ENCODE measurements around the gene SMC1B. TPM values are rescaled to one million over a fixed set of nuclear protein-coding genes. Genes with fewer than 3 reads are reported as not detected.

SMC1B gene
- total and polyA plus RNA-seq, 2 of the 8 experiments (the other 6 are each of a cell fraction or from before 2014, with no cell fraction given) = 0.02 TPM; not detected in 1

DNA sequence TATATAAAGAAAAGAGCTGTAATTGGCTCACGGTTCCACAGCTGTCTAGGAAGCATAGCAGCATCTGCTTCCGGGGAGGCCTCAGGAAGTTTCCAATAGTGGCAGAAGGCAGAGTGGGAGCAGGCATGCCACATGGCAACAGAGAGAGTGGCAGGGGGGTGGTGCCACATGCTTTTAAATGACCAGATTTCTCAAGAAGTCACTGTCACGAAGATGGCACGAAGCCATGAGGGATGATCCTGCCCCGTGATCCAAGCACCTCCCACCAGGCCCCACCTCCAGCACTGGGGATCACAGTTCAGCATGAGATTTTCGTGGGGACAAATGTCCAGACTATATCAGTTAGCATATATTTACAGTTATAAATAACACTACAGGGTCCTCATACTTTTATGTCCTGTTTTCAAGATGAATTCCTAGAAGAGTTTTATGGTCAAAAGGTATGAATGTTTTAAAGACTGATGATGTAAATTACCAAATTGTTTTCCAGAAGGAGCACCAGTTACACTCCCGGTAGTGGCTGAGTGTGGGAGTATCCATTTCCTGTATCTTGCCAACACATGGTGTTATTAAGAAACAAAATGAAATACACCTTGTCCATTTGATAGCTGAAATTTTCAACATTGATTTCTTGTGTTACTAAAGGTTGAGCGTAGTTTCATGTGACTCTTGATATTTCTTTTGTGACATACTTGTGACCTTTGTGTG lies 84.4 kb downstream of the SMC1B start:
- no peak for TF ChIP-seq RBBP5 (IDR thresholded peaks at IDR 0.05; ENCODE audit: borderline replicate concordance, low read depth, low read length)
- no peak for TF ChIP-seq SP4 (IDR thresholded peaks at IDR 0.05; ENCODE audit: low read length)
- TF ChIP-seq BRCA1 (IDR thresholded peaks at IDR 0.05; ENCODE audit: low read depth, low read length) = no peak
- no peak for TF ChIP-seq CBX8 (IDR thresholded peaks at IDR 0.05; ENCODE audit: borderline replicate concordance, low read depth, low read length)
- TF ChIP-seq, protein P1, sequence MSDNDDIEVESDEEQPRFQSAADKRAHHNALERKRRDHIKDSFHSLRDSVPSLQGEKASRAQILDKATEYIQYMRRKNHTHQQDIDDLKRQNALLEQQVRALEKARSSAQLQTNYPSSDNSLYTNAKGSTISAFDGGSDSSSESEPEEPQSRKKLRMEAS (IDR thresholded peaks at IDR 0.05) = no peak
- TF ChIP-seq CEBPB (IDR thresholded peaks at IDR 0.05; ENCODE audit: low read depth, low read length) = no peak
- no peak for TF ChIP-seq SUZ12 (IDR thresholded peaks at IDR 0.05; ENCODE audit: low read length)
- TF ChIP-seq BCL11A (IDR thresholded peaks at IDR 0.05; ENCODE audit: low read depth in 2 of 2, low read length in 2 of 2) = no peak
- no peak for TF ChIP-seq FOSL1 (IDR thresholded peaks at IDR 0.05; ENCODE audit: insufficient read depth, low read depth, low read length)
- no peaks in the 10 kb centered on the region for H3K9me3 ChIP-seq (ENCODE audit: insufficient read depth in 2 of 2, low read depth in 1 of 2, low read length in 1 of 2)
- no peaks in the 10 kb centered on the region for H3K4me1 ChIP-seq (replicated peaks in 1 of 4; ENCODE audit: control insufficient read depth in 3 of 4, insufficient read depth in 4 of 4, low read length in 3 of 4)
- H2BK12ac ChIP-seq (ENCODE audit: low read depth, low read length) = no peak overlapping the region
- no peak overlapping the region for H3K9ac ChIP-seq (replicated peaks in 1 of 4; ENCODE audit: extremely low read depth in 1 of 4, low read depth in 3 of 4, low read length in 3 of 4)
- no peak overlapping the region for H3K4ac ChIP-seq (replicated peaks; ENCODE audit: insufficient read length, low read depth, low read length)
- H3K4me3 ChIP-seq (ENCODE audit: extremely low read depth in 1 of 4, insufficient read depth in 2 of 4, low read depth in 3 of 4, low read length in 4 of 4) = no peak overlapping the region
- no peaks in the 10 kb centered on the region for H3K79me2 ChIP-seq (ENCODE audit: control insufficient read depth in 1 of 2, insufficient read depth in 2 of 2, low read length in 2 of 2)
- H3K27ac ChIP-seq (ENCODE audit: low read depth, low read length) = no peak overlapping the region
- no peak overlapping the region for H2BK20ac ChIP-seq (ENCODE audit: low read length)
- H4K8ac ChIP-seq (ENCODE audit: extremely low read depth, insufficient read depth, low read length) = no peak overlapping the region
- no peak overlapping the region for H2BK120ac ChIP-seq (replicated peaks; ENCODE audit: low read depth, low read length)
- H2AK5ac ChIP-seq (ENCODE audit: low read depth, low read length) = no peak overlapping the region
- ChIA-PET POLR2A (ENCODE audit: partially characterized antibody) (no interaction called here), CTCF (ENCODE audit: partially characterized antibody) (interaction anchor here (0.6 to 0.8 kb wide), 3 partner anchors 84 to 224 kb away, joined by 3 to 4 read pairs (median 3); partner anchors contain the start of genes RIBC2 and SMC1B)
- no peak overlapping the region for H2BK5ac ChIP-seq (ENCODE audit: low read depth, low read length)
- no peaks in the 10 kb centered on the region for H3K27me3 ChIP-seq (replicated peaks in 1 of 4; ENCODE audit: control insufficient read depth in 3 of 4, extremely low read depth in 1 of 4, insufficient read depth in 3 of 4, low read length in 3 of 4)
- no peak overlapping the region for H3K56ac ChIP-seq (replicated peaks; ENCODE audit: insufficient read length, low read depth, low read length)
- H3K14ac ChIP-seq (ENCODE audit: insufficient read length) = no peak overlapping the region
- H3K79me1 ChIP-seq (ENCODE audit: low read depth, low read length) = no peaks in the 10 kb centered on the region
- H3K18ac ChIP-seq (ENCODE audit: extremely low read depth, low read length) = no peak overlapping the region
- H3K36me3 ChIP-seq (ENCODE audit: control insufficient read depth in 2 of 4, insufficient read depth in 4 of 4, low read length in 3 of 4) = peaks cover 0 to 11% (median 3%) of the 10 kb centered on the region in 4 experiments; a peak in 4 of 8 replicates
- peaks cover 0 to 1% of the 10 kb centered on the region in 2 experiments for H4K20me1 ChIP-seq (replicated peaks in 1 of 2; ENCODE audit: control insufficient read depth in 1 of 2, insufficient read depth in 2 of 2, low read length in 2 of 2)
- no peak overlapping the region for H2BK15ac ChIP-seq (ENCODE audit: low read length)
- WGBS, 2 experiments (ENCODE audit: extremely low coverage in 1 of 2, insufficient coverage in 1 of 2, insufficient read length in 1 of 2, insufficient replicate concordance in 2 of 2, low coverage in 1 of 2, low lambda C conversion rate in 2 of 2, missing lambda C conversion rate in 1 of 2) = 92% methylated on average over 8 of the region's 8 CpGs; no CpG with 5 or more reads in 1 of the 2 experiments
- H2AFZ ChIP-seq (ENCODE audit: low read length) = no peak overlapping the region
- no peak overlapping the region for H4K91ac ChIP-seq (replicated peaks; ENCODE audit: insufficient read length, low read length)
- no peak overlapping the region for H4K5ac ChIP-seq (ENCODE audit: insufficient read length, low read depth, low read length)
- H3K23ac ChIP-seq (ENCODE audit: insufficient read length) = no peak overlapping the region
- no peak overlapping the region for H3K4me2 ChIP-seq (ENCODE audit: insufficient read depth in 1 of 2, low read depth in 2 of 2, low read length in 2 of 2)
- FAIRE-seq (no peak), DNase-seq (ENCODE audit: low read depth in 1 of 2, low spot score in 2 of 2) (no peak)
- no peaks in the 10 kb centered on the region for H3K23me2 ChIP-seq (ENCODE audit: low read depth, low read length)
